Type B pancreatic cell (in vitro differentiated cells): ENCODE results near the gene AFAP1L1. TPM values are rescaled to one million over a fixed set of nuclear protein-coding genes. Genes with fewer than 3 reads are reported as not detected.
A peak's percentile ranks its signal among the peaks of the same experiment; 100 is the strongest.

Experiments used
- DNase-seq: peaks from one replicate; pipeline ENCODE4 v3.0.0; 2021; ENCODE audit warnings: mixed read lengths; ENCODE audit not compliant: unreplicated experiment; ENCODE audit errors: extremely low spot score
- H3K27ac Mint-ChIP-seq: 2 replicates; pipeline ENCODE4 v1.8.0; 2021; ENCODE audit warnings: mild to moderate bottlenecking, mixed read lengths
- H3K27me3 Mint-ChIP-seq: 2 replicates; pipeline ENCODE4 v1.8.0; 2021; ENCODE audit warnings: mixed read lengths
- H3K36me3 Mint-ChIP-seq: 2 replicates; pipeline ENCODE4 v1.8.0; 2021; ENCODE audit warnings: mixed read lengths
- H3K4me1 Mint-ChIP-seq: one replicate; pipeline ENCODE4 v1.8.0; 2021; ENCODE audit warnings: mixed read lengths; ENCODE audit not compliant: unreplicated experiment
- H3K4me3 Mint-ChIP-seq: 2 replicates; pipeline ENCODE4 v1.8.0; 2021; ENCODE audit warnings: mild to moderate bottlenecking, mixed read lengths
- H3K9me3 Mint-ChIP-seq: 2 replicates; pipeline ENCODE4 v1.8.0; 2021; ENCODE audit warnings: mixed read lengths
- CTCF ChIP-seq: fragments of 200-600 bp; sonication (generic); conservative IDR thresholded peaks from 2 replicates; pipeline ENCODE4 v1.5.0; 2021; ENCODE audit warnings: antibody characterized with exemption, mild to moderate bottlenecking
- total RNA-seq: library from RNA; stranded (reverse); gene quantifications from 2 replicates; pipeline ENCODE4 v1.2.1, GENCODE V29; 2021; ENCODE audit warnings: low replicate concordance

Gene AFAP1L1
- total RNA-seq, 1 donor from 2014 or later, result 6.4 TPM

GRCh38 chr5:149310947-149311658, 39.4 kb downstream of the AFAP1L1 start:
- no peak for TF ChIP-seq CTCF
- no peak for DNase-seq
- no peaks in the 10 kb centered on the region for H3K36me3 Mint-ChIP-seq
- no peaks in the 10 kb centered on the region for H3K27me3 Mint-ChIP-seq
- no peak overlapping the region for H3K4me3 Mint-ChIP-seq
- no peak overlapping the region for H3K27ac Mint-ChIP-seq
- H3K9me3 Mint-ChIP-seq, result no peaks in the 10 kb centered on the region
- H3K4me1 Mint-ChIP-seq, result peaks cover 5% of the 10 kb centered on the region

- no peak for TF ChIP-seq CTCF
- Mint-ChIP-seq H3K27ac (no peak overlapping the region), H3K27me3 (no peaks in the 10 kb centered on the region), H3K4me3 (no peak overlapping the region), H3K9me3 (no peaks in the 10 kb centered on the region), H3K4me1 (peaks cover 9% of the 10 kb centered on the region), H3K36me3 (no peaks in the 10 kb centered on the region)
- no peak for DNase-seq
Observed at GRCh38 chr5:149313151-149313841, 41.6 kb downstream of the AFAP1L1 start.

GRCh38 chr5:149314571-149315111, 43.0 kb downstream of the AFAP1L1 start:
- Mint-ChIP-seq H3K27ac (no peak overlapping the region), H3K9me3 (no peaks in the 10 kb centered on the region), H3K4me3 (no peak overlapping the region), H3K36me3 (no peaks in the 10 kb centered on the region), H3K4me1 (peaks cover 9% of the 10 kb centered on the region), H3K27me3 (no peaks in the 10 kb centered on the region)
- no peak for TF ChIP-seq CTCF
- no peak for DNase-seq

GRCh38 chr5:149315753-149316152, 44.1 kb downstream of the AFAP1L1 start:
- no peaks in the 10 kb centered on the region for H3K27me3 Mint-ChIP-seq
- TF ChIP-seq CTCF, result no peak
- no peak overlapping the region for H3K27ac Mint-ChIP-seq
- H3K4me1 Mint-ChIP-seq, result peaks cover 18% of the 10 kb centered on the region
- H3K36me3 Mint-ChIP-seq, result no peaks in the 10 kb centered on the region
- no peaks in the 10 kb centered on the region for H3K9me3 Mint-ChIP-seq
- H3K4me3 Mint-ChIP-seq, result no peak overlapping the region
- no peak for DNase-seq

- Mint-ChIP-seq H3K4me1 (peaks cover 23% of the 10 kb centered on the region), H3K27me3 (no peaks in the 10 kb centered on the region), H3K27ac (peak overlapping the region; percentile 27), H3K9me3 (no peaks in the 10 kb centered on the region), H3K36me3 (no peaks in the 10 kb centered on the region), H3K4me3 (no peak overlapping the region)
- TF ChIP-seq CTCF, result peak; percentile 84
- DNase-seq, result no peak
Observed at GRCh38 chr5:149317281-149318048, 45.8 kb downstream of the AFAP1L1 start.
